T-helper 22 cell (primary cell): Measurements from ENCODE around the gene KRT13.
"Not testable (repeated sequence)": the region's sequence is repeated elsewhere in the genome, so short reads cannot be mapped to it uniquely, and the experiment has no call there.

Experiments
- DNase-seq: peaks from one replicate; pipeline ENCODE4 v3.0.0-alpha.2; 2020; ENCODE audit warnings: low read depth

The KRT13 gene

GRCh38 chr17:41505007-41505808 is at the start of gene KRT13:
Gene KRT13, minus strand, starts transcription at chr17:41505612. Its CDS starts 62 bp downstream, at chr17:41505550.
- DNase-seq, result no peak

GRCh38 chr17:41553987-41554680 is 48.7 kb upstream of the KRT13 start:
- no peak for DNase-seq

- no peak for DNase-seq
Observed at GRCh38 chr17:41553176-41553575, 47.8 kb upstream of the KRT13 start.

GRCh38 chr17:41552455-41552854 is 47.0 kb upstream of the KRT13 start:
- DNase-seq, result no peak

GRCh38 chr17:41551365-41551764 is 46.0 kb upstream of the KRT13 start:
- DNase-seq, result no peak

GRCh38 chr17:41549596-41550039 is 44.2 kb upstream of the KRT13 start:
- no peak for DNase-seq

GRCh38 chr17:41548844-41549595 is 43.6 kb upstream of the KRT13 start:
- peak; percentile 61 for DNase-seq

- no peak for DNase-seq
Observed at GRCh38 chr17:41547921-41548843, 42.8 kb upstream of the KRT13 start.

- no peak for DNase-seq
Observed at GRCh38 chr17:41547378-41547841, 42.0 kb upstream of the KRT13 start.

GRCh38 chr17:41546819-41547218 is 41.4 kb upstream of the KRT13 start:
- DNase-seq, result no peak

GRCh38 chr17:41545829-41546410 is 40.5 kb upstream of the KRT13 start:
- no peak for DNase-seq

GRCh38 chr17:41544935-41545334 is 39.5 kb upstream of the KRT13 start:
- DNase-seq, result no peak

- no peak for DNase-seq
Observed at GRCh38 chr17:41544491-41544892, 39.1 kb upstream of the KRT13 start.

GRCh38 chr17:41542786-41543185 is 37.4 kb upstream of the KRT13 start:
- DNase-seq, result not testable (repeated sequence)

GRCh38 chr17:41542357-41542756 is 36.9 kb upstream of the KRT13 start:
- no peak for DNase-seq

- no peak for DNase-seq
Observed at GRCh38 chr17:41540921-41541625, 35.7 kb upstream of the KRT13 start.

- DNase-seq, result no peak
Observed at GRCh38 chr17:41539979-41540701, 34.7 kb upstream of the KRT13 start.

- no peak for DNase-seq
Observed at GRCh38 chr17:41539071-41539492, 33.7 kb upstream of the KRT13 start.

GRCh38 chr17:41538565-41538991 is 33.2 kb upstream of the KRT13 start:
- no peak for DNase-seq

- DNase-seq, result no peak
Observed at GRCh38 chr17:41537990-41538389, 32.6 kb upstream of the KRT13 start.
